Endothelial cell of umbilical vein (primary cell): Measurements from ENCODE around the gene PPIH. TPM values are rescaled to one million over a fixed set of nuclear protein-coding genes. Genes with fewer than 3 reads are reported as not detected.
A peak's percentile ranks its signal among the peaks of the same experiment; 100 is the strongest.

Experiments used
- BruUV-seq: library from RNA; stranded (reverse); fragments of 400-500 nt; replicated peaks from 2 replicates; lab custom pipeline; 2021; lab: Mats Ljungman, UMichigan
- CTCF ChIA-PET: fragments of 300-600, 350-600 bp; sonication (Branson Sonifier 250); formaldehyde crosslinking; loops from one replicate; lab custom pipeline; 2021; ENCODE audit warnings: antibody characterized with exemption, inconsistent platforms; lab: Charles Lee
- POLR2A ChIA-PET: fragments of 300-600, 350-600 bp; sonication (Branson Sonifier 250); formaldehyde crosslinking; loops from one replicate; lab custom pipeline; 2021; ENCODE audit warnings: antibody characterized with exemption, inconsistent platforms; lab: Charles Lee
- DNase-seq: peaks from one replicate; pipeline ENCODE4 v3.0.0-alpha.2; 2011; ENCODE audit warnings: low read depth, low spot score
- FAIRE-seq: peaks from 2 replicates; lab custom pipeline; 2011; peaks lifted over from hg19 to GRCh38; lab: Jason Lieb, UNC
- H2AFZ ChIP-seq: 2 replicates; pipeline ENCODE4 v1.6.0; 2012; ENCODE audit warnings: low read depth, low read length, control low read depth, inconsistent platforms
- H3K27ac ChIP-seq: 2 replicates; pipeline ENCODE4 v1.5.1; 2011; ENCODE audit warnings: low read depth, mild to moderate bottlenecking, control low read depth, low read length, moderate library complexity; ENCODE audit not compliant: insufficient read depth
- H3K27me3 ChIP-seq, 2 experiments: 2 replicates each; pipeline versions ENCODE4 v1.6.0 to v1.6.1; 2011; ENCODE audit warnings: low read length in 2 of 2, mixed read lengths in 1 of 2; ENCODE audit not compliant: control insufficient read depth in 2 of 2, insufficient read depth in 2 of 2
- H3K36me3 ChIP-seq, 2 experiments: 2 replicates in 1 of 2; 3 replicates in 1 of 2; pipeline ENCODE4 v1.5.1; 2011; ENCODE audit warnings: low read length in 2 of 2, mild to moderate bottlenecking in 1 of 2, moderate library complexity in 1 of 2; ENCODE audit not compliant: control insufficient read depth in 2 of 2, insufficient read depth in 2 of 2; ENCODE audit errors: extremely low read depth in 1 of 2
- H3K4me1 ChIP-seq: 3 replicates; pipeline ENCODE4 v1.5.1; 2011; ENCODE audit warnings: mild to moderate bottlenecking, low read length; ENCODE audit not compliant: control insufficient read depth, insufficient read depth; ENCODE audit errors: extremely low read depth
- H3K4me2 ChIP-seq: 2 replicates; pipeline ENCODE4 v1.6.1; 2011; ENCODE audit warnings: low read length, control low read depth, mixed read lengths; ENCODE audit not compliant: insufficient read depth
- H3K4me3 ChIP-seq, 3 experiments: fragments of 200-600 bp in 1 of 3; sonication (generic), shearing (Covaris generic) in 1 of 3; replicated peaks in 1 of 3; 2 replicates each; pipeline ENCODE4 v1.5.1; 2011 to 2016; ENCODE audit warnings: control low read depth in 3 of 3, low read length in 3 of 3, mild to moderate bottlenecking in 2 of 3, inconsistent platforms in 1 of 3, low read depth in 1 of 3, moderate library complexity in 1 of 3; ENCODE audit not compliant: insufficient read depth in 1 of 3
- H3K79me2 ChIP-seq: 2 replicates; pipeline ENCODE4 v1.6.0; 2012; ENCODE audit warnings: low read length, inconsistent platforms; ENCODE audit not compliant: control insufficient read depth, insufficient read depth
- H3K9ac ChIP-seq: replicated peaks from 2 replicates; pipeline ENCODE3; 2011; ENCODE audit warnings: low read length, control low read depth; ENCODE audit not compliant: insufficient read depth; ENCODE audit errors: extremely low read depth
- H3K9me1 ChIP-seq: replicated peaks from 3 replicates; pipeline ENCODE4 v1.6.0; 2011; ENCODE audit warnings: mild to moderate bottlenecking, low read length; ENCODE audit not compliant: control insufficient read depth, insufficient read depth; ENCODE audit errors: extremely low read depth
- H3K9me3 ChIP-seq: replicated peaks from 2 replicates; pipeline ENCODE4 v1.5.1; 2012; ENCODE audit warnings: low read length, inconsistent platforms; ENCODE audit not compliant: control insufficient read depth, insufficient read depth
- H4K20me1 ChIP-seq: replicated peaks from 2 replicates; pipeline ENCODE3; 2011; ENCODE audit warnings: mild to moderate bottlenecking, low read length; ENCODE audit not compliant: control insufficient read depth, insufficient read depth; ENCODE audit errors: extremely low read depth
- EZH2 ChIP-seq: IDR thresholded peaks from 2 replicates; pipeline ENCODE4 v1.6.1; 2012; ENCODE audit warnings: borderline replicate concordance, low read depth, mild to moderate bottlenecking, moderate library complexity, low read length, inconsistent platforms; ENCODE audit not compliant: severe bottlenecking
- FOS ChIP-seq: IDR thresholded peaks from 2 replicates; pipeline ENCODE4 v1.6.1; 2011; ENCODE audit warnings: mild to moderate bottlenecking, low read length, moderate library complexity, borderline replicate concordance; ENCODE audit not compliant: insufficient read depth
- GATA2 ChIP-seq: IDR thresholded peaks from 2 replicates; pipeline ENCODE4 v1.7.0; 2011; ENCODE audit warnings: low read depth, mild to moderate bottlenecking, moderate library complexity, mixed read lengths, low read length; ENCODE audit not compliant: insufficient read length, insufficient read depth
- JUN ChIP-seq: IDR thresholded peaks from 2 replicates; pipeline ENCODE4 v1.6.1; 2011; ENCODE audit warnings: borderline replicate concordance, low read depth; ENCODE audit not compliant: insufficient read length, insufficient read depth
- MYC ChIP-seq: IDR thresholded peaks from one replicate; pipeline ENCODE4 v1.6.1; 2011; ENCODE audit warnings: mild to moderate bottlenecking, low read depth, low read length
- POLR2A ChIP-seq: IDR thresholded peaks from 2 replicates; pipeline ENCODE4 v1.6.1; 2012; ENCODE audit warnings: low read depth, mild to moderate bottlenecking, control low read depth, low read length
- POLR2AphosphoS5 ChIP-seq: IDR thresholded peaks from 2 replicates; pipeline ENCODE4 v1.6.1; 2012; ENCODE audit warnings: low read depth, mild to moderate bottlenecking, control low read depth, low read length, moderate library complexity; ENCODE audit not compliant: insufficient read depth
- dilution Hi-C: fragments of 300-500 bp; cut with MboI; formaldehyde crosslinking; loops from one replicate; pipeline ENCODE4 v1.15.0; 2019; ENCODE audit warnings: low sequenced_read_pairs; ENCODE audit not compliant: extremely low pct_ligation_motif_present
- intact Hi-C: fragments of 100-400 bp; cut with micrococcal nuclease; formaldehyde crosslinking; loops from one replicate; pipeline ENCODE4 v1.10.0; 2022
- polyA plus RNA-seq, 4 experiments: library from polyadenylated mRNA; depleted of rRNA in 3 of 4; stranded (reverse) in 3 of 4; unstranded in 1 of 4; fragments of >200 nt; gene quantifications; 2 replicates each; pipeline versions ENCODE4 v1.2.1 to v1.2.3, GENCODE V29; 2011 to 2012; ENCODE audit warnings: missing spikeins in 1 of 4
- total RNA-seq: library from RNA; stranded (reverse); gene quantifications from 2 replicates; pipeline ENCODE4 v1.2.3, GENCODE V29; 2021
- TF ChIP-seq, protein P1 (sequence below), 2 donors: IDR thresholded peaks; 1 replicate in 1 of 2; 2 replicates in 1 of 2; pipeline ENCODE4 v1.5.1; 2011; ENCODE audit warnings: low read length in 2 of 2, mild to moderate bottlenecking in 2 of 2, moderate library complexity in 2 of 2, control low read depth in 1 of 2, inconsistent platforms in 1 of 2, low read depth in 1 of 2; ENCODE audit not compliant: insufficient read depth in 1 of 2; ENCODE audit errors: extremely low read depth in 1 of 2
- TF ChIP-seq, protein P2 (sequence below): IDR thresholded peaks from 2 replicates; pipeline ENCODE4 v1.6.1; 2011; ENCODE audit not compliant: insufficient read depth, insufficient read length

PPIH gene
- total and polyA plus RNA-seq, 2 donors (not counting 3 experiments of a cell fraction or from before 2014, with no cell fraction given): 52.1 to 55.2 TPM

DNA sequence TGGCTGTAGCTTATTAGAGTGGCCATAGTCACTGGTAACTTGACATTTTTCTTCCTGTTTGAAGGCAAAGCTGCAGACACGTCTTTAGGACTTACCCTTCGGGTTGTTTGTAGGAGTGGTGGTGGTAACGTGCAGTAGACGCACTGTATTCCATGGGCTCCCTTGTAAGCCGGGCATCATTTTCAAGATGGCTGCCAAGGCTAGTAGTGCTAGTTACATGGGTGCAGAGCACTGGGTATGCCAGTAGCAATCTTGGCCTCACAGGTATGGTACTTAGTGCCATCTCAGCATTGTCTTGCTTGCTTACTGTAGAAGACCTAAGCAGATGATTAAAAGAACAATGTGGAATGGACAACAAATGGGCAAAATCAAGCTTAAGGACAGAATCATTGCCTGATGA lies 25.9 kb downstream of the PPIH start:
- intact Hi-C loops (loop anchor here (10.0 kb wide), 1 partner anchor 349 kb away; the partner anchor contains the start of gene FOXJ3), dilution Hi-C loops (no loop called here)
- Histone ChIP-seq H2AFZ (no peak overlapping the region), H3K9me3 (no peaks in the 10 kb centered on the region), H3K36me3 (no peaks in the 10 kb centered on the region), H3K4me2 (peak overlapping the region; percentile 85), H3K9ac (peak overlapping the region; percentile 84), H3K9me1 (no peaks in the 10 kb centered on the region), H3K79me2 (peaks cover 76% of the 10 kb centered on the region), H3K4me3 (peak overlapping the region; percentile 76 to 99 (median 95)), H4K20me1 (peaks cover 34% of the 10 kb centered on the region), H3K27ac (no peak overlapping the region), H3K4me1 (peaks cover 41% of the 10 kb centered on the region), H3K27me3 (no peaks in the 10 kb centered on the region)
- BruUV-seq: TSS peak; percentile 33
- CTCF ChIA-PET: interaction anchor here (0.7 to 0.9 kb wide), 2 partner anchors 10 to 106 kb away, joined by 3 read pairs; no protein-coding TSS in a partner anchor
- POLR2A ChIA-PET: interaction anchor here (1.5 kb wide), 1 partner anchor 8 kb away, joined by 3 read pairs; no protein-coding TSS in a partner anchor
- DNase-seq: no peak
- peak; percentile 12 for FAIRE-seq
- TF ChIP-seq, protein P1, sequence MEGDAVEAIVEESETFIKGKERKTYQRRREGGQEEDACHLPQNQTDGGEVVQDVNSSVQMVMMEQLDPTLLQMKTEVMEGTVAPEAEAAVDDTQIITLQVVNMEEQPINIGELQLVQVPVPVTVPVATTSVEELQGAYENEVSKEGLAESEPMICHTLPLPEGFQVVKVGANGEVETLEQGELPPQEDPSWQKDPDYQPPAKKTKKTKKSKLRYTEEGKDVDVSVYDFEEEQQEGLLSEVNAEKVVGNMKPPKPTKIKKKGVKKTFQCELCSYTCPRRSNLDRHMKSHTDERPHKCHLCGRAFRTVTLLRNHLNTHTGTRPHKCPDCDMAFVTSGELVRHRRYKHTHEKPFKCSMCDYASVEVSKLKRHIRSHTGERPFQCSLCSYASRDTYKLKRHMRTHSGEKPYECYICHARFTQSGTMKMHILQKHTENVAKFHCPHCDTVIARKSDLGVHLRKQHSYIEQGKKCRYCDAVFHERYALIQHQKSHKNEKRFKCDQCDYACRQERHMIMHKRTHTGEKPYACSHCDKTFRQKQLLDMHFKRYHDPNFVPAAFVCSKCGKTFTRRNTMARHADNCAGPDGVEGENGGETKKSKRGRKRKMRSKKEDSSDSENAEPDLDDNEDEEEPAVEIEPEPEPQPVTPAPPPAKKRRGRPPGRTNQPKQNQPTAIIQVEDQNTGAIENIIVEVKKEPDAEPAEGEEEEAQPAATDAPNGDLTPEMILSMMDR (IDR thresholded peaks at IDR 0.05; ENCODE audit: extremely low read depth in 1 of 2, insufficient read depth in 1 of 2, low read depth in 1 of 2, low read length in 2 of 2): no peak
- TF ChIP-seq MYC: no peak
- TF ChIP-seq, protein P2, sequence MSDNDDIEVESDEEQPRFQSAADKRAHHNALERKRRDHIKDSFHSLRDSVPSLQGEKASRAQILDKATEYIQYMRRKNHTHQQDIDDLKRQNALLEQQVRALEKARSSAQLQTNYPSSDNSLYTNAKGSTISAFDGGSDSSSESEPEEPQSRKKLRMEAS: no peak
- no peak for TF ChIP-seq POLR2AphosphoS5
- TF ChIP-seq JUN: no peak
- no peak for TF ChIP-seq POLR2A
- no peak for TF ChIP-seq EZH2
- TF ChIP-seq GATA2: no peak
- TF ChIP-seq FOS: no peak
